Endometrial microvascular endothelial cells (primary cell): ENCODE results near the gene TXLNB. TPM values are rescaled to one million over a fixed set of nuclear protein-coding genes. Genes with fewer than 3 reads are reported as not detected.
"Not testable (repeated sequence)": the region's sequence is repeated elsewhere in the genome, so short reads cannot be mapped to it uniquely, and the experiment has no call there.

Experiments
- in situ Hi-C: cut with HindIII; loops from 2 replicates; pipeline ENCODE4 v1.10.0; 2017; ENCODE audit warnings: low sequenced_read_pairs, low pct_unique_long_range_greater_than_20kb; ENCODE audit errors: inconsistent ontology term
- total RNA-seq: library from RNA; depleted of rRNA; stranded (reverse); fragments of >200 nt; gene quantifications from one replicate; pipeline ENCODE4 v1.2.3, GENCODE V29; 2015; ENCODE audit errors: inconsistent ontology term

Gene TXLNB
- total RNA-seq, 1 donor from 2014 or later, result 0.74 TPM

DNA sequence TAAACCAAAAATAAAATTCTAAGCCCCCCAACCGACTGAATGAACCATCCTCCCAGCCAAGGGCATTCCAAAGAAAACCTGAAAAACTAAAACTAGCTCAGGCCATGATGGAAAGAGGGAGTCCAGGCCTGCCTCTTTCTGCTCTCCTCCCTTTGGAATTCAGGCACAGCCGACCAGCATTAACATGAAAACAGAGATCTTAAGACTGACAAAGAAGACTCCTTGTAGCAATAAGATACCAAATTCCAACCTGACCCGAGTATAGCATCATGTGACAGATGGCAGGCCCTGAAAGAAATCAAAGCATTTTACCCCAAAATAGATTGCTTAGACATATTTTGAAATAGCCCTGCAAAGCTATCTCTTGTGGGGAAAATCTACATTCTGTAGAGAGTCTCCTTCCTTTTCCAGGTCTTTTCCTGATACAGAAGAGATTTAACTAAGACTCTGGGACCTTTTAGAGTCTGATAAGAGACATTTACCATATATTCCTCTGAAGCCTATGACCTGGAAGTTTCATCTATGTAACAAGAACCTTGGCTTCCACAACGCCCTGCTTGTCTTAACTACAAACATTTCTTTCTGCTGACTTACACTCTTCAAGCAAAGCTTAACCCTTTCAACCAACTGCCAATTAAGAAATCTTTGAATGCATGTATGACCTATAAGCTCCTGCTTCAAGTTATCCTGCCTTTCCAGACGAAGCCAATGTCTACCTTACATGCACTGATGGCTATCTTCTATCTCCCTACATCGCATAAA, 22.2 kb upstream of the TXLNB start:
- in situ Hi-C loops, result no loop called here

DNA sequence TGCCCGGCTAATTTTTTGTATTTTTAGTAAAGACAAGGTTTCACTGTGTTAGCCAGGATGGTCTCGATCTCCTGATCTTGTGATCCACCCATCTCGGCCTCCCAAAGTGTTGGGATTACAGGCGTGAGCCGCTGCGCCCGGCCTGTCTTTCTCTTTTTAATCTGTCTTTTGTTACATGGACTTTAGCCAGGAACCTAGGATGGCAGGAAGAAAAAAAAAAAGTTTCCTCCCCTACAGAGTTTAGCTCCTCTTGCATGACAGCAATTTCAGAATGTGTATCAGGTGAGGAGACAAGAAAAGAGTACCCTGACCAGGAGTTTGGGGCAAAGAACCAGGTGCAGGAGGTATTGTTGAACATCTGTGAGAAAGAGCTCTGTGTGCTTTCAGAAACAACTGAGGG, 21.4 kb upstream of the TXLNB start:
- in situ Hi-C loops, result no loop called here

DNA sequence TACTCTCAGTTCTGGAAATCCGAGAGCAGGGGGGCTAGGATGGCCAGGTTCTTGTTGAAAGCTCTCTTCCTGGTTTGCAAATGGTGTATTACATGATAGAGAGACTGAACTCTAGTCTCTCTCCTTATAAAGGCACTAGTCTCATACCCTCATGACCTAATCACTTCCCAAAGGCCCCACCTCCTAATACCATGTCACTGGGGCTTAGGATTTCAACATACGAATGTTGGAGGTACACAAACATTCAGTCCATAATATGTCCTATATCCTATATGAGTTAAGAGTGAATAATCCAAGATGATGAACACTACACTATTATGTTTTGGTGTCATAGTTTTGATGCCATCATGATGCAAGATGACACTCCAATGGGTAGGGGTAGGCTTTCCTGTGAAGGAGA, 20.0 kb upstream of the TXLNB start:
- in situ Hi-C loops, result no loop called here

DNA sequence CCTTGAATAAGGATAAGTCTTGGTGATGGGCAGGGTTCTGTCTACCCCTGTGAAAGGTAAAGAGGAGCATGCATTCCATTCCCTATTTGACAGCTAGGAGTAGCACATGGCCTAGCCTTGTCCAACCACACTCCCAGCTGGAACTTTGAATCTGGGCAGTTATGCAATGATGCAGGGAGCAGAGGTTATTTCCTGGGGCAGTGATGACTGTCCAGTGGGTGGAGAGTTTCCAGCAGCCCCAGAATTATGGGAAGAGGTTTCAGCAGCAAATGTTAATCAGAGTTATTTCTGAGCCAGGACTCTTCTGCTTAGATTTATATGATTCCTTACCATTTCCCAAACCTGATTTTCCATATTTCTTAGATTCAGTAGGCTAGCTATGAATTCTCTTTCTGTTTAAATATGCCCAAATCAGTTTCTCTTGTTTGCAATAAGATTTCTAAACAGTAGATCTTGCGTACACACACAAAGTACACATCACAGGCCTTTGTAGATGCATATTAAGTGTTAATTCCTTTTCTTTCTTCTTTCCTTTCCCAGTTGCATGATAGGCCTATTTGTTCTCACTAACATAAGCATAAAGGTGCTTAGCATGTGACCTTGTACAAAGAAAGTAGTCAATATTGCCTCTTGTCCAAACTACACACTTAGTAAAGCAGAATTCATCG, 17.3 kb upstream of the TXLNB start:
- in situ Hi-C loops, result no loop called here

DNA sequence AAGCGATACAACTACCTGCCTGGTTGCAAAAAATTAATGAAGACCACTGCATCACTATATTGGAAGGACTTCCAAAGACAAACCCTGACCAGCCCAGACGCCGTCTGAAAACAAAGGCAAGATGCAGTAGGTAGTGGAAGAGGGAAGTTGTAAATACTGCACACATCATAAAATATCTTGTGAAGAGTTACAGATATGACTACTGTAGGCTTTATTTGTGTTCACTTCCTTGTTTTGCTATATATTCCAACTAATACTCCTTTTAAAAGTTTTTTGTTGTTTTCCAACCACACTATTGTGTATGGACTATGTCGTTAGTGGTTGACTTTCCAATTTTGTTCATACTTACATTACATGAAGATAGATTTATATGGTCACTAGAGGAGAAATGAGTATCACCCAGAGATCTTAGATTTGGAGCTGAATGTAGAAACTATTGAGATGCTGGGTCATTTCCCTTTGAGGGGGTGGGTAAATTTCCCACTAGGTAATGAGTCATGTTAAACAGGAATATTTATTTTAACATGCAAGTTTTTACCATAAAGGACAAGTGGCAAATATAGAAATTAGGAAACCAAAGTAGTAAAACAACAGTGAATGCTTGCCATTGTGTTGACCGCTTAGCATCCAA, 16.6 kb upstream of the TXLNB start:
- in situ Hi-C loops, result no loop called here

DNA sequence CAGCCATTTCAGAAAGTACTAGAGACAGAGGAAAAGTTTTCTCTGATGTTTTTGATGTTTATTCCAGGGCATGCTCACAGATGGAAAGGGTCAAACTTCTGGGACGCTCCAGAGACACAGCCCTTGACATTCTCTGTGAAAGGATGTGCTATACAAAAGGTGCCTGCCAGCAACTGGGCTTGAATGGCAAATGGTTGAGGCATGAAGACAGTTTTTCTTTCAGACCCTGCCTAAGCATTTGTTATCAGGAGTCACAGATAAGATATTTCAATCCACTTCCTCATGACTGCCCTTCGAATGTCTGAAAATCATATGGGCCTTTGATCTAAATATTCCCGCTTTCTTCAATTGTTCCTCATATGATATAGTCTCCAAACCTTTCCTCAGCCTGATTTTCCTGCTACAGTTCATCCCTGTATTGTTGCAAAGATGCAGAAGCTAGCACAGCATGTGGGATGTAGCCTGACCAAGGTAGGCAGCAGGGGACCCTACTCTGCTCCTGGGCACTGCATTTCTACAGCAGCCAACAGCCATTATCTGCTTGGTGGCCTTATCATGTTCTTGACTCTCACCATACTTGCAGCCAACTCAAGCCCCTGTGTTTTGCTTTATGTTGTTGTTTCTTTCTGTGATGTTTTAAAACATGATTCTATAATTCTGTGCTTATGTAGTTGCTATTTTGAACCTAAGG, 14.6 kb upstream of the TXLNB start:
- in situ Hi-C loops, result no loop called here

DNA sequence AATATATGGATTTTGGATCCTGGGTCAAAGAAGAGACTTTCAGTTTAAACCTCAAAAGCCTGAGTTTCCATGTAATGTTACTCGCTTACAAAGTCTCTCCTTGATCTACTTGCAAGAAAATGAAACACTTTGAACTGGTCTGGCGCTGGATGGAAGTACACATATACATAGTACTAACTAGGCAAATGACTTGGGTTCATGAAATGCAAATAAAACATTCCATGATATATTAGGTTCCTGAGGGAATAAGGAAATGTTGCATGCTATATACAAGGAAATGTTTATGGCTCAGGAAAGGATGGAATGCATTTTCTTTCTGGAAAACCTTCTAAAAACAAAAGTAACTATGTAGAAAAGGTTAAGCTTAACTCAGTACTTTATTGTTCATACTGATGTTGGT, 11.4 kb upstream of the TXLNB start:
- in situ Hi-C loops, result no loop called here

DNA sequence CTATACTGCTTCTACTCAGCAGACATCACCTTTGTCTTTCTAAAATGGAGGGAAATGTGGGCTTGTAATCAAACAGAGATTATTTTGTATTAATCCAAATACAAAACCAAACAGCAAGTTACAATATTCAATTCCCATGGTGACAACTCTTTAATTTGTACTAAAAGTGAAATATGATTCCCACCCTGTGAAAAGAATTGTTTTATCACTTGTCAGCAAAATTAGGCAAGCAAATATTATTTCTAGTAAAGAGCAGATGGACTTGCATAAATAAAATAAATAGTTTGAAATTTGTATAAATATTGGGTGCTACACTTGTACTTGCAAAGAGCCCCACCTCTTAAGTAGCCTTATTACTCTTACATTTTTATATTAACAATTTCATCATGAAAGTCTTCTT, 6.1 kb upstream of the TXLNB start:
- in situ Hi-C loops, result no loop called here

DNA sequence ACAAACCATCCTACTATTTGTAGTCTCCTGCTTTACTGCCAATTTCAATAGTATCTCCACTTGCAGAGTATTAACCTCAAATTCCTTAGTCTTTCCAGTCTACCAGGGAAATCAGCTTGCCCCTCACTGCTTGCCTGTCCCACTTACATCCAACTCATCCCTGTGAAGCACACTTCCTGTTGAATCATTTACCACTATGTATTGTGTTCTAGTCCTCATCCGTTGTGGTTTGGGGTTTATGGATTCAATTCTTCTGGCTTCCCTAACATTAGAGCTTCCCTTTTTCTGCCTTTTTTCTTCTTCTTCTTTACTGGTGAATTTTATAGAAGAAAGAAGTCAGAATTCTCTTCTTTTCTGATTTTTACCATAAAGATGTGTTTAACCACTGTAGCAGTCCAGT, 5.1 kb upstream of the TXLNB start:
- in situ Hi-C loops, result no loop called here

DNA sequence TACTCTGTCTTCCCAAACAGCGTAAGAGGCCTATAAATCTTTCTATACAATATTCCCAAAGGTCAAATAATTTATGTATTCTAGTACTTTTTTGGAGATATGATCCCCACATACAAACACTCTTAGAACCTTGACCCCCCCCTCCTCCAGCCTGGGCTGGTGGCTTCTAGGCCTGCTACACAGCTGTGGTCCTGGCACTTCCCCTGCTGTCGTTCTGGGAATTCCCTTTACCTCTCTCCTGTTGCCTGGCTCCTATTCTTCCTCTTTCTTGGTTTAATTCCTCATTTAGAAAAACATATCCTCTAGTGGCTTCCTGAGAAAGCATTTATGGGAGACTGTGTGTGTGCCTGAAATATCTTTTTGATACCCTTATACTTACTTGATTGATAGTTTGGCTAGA, 4.1 kb upstream of the TXLNB start:
- in situ Hi-C loops, result no loop called here

DNA sequence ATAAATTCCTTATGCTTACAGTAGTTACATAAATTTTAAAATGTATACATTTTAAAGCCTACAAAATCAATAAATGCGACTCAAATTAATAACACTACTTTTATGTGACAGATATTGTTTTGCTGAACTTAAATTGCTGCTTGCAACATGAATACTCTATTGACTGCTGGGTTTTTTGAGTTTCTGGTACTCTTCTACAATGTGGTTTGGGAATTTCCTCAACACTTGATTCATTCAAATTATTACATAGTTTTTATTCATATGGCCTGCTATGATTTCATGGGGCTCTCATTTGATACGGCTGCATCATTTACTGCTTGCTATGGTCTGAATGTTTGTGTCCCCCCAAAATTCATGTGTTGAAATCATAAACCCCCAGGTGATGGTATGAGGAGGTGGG, 2.3 kb upstream of the TXLNB start:
- in situ Hi-C loops, result no loop called here

DNA sequence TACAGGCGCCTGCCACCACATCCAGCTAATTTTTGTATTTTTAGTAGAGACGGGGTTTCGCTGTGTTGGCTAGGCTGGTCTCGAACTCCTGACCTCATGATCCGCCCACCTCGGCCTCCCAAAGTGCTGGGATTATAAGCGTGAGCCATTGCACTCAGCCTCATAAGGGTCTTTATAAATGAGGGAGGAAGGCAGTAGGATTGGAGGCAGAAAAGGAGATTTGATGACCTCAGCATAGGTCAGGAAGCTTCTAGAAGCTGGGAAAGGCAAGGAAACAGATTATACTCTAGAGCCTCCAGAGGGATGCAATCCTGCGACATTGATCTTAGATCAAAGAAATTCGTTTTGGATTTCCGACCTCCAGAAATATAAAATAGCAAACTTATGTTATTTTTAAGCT, 1.4 kb upstream of the TXLNB start:
- in situ Hi-C loops, result not testable (repeated sequence)

DNA sequence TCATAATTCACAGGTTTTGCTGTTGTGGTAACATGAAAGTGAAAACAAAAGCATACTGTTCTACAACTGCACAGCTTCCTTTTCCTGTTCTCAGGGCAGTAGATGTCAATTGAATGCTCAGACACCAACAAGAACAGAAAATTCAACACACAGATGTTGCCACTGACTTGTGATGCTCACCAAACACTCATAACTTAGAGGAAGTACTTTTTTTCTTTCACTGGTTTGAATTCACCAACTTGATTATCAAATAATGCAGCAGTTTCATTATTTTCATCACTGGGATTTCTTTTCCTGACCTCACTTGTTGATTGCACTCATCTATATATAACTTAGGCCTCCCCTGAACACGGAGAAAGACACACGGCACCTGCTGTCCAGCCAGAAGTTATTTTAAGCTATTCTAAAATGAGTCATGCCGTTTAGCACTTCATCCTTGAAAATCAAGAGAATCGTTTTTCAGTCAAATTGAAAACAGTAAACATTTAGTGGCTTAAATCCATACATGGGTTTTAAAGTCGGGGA, 949 bp downstream of the TXLNB start:
- in situ Hi-C loops, result no loop called here

DNA sequence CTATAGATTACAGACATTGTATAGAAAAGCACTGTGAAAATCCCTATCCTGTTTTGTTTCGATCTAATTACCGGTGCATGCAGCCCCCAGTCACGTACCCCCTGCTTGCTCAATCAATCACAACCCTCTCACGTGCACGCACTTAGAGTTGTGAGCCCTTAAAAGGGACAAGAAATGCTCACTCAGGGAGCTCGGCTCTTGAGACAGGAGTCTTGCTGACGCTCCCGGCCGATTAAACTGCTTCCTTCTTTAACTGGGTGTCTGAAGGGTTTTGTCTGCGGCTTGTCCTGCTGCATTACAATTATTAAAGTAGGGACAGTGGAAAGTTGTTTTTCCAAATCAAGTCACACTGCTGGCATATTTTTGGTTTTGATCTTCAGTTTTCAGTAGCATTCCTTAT, 2.6 kb downstream of the TXLNB start:
- in situ Hi-C loops, result no loop called here

DNA sequence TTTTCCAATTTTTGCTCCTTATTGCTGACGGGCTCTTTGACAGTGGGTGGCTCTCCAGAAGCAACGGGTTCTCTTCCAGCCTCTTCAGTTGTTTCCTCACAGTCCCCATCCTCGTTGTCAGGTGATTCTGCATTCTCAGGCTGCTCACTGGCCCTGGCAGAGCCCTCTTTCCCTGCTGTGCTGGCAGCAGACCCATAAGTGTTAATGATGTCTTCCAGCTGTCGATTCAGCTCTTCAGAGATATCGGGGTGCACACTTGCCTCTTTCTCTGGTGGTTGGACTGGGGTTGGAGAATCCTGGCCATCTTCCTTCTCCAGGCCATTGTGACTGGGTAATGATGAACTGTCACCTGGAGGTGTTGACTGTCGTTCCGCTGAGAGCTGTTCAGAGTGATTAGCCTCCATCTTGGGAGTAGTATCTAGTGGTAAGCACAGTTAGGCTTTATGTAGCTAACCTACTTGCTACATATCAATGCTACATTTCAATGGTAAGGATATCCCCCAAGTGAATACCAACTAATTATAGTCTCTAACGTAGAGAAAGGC, 3.2 kb downstream of the TXLNB start:
- in situ Hi-C loops, result no loop called here

DNA sequence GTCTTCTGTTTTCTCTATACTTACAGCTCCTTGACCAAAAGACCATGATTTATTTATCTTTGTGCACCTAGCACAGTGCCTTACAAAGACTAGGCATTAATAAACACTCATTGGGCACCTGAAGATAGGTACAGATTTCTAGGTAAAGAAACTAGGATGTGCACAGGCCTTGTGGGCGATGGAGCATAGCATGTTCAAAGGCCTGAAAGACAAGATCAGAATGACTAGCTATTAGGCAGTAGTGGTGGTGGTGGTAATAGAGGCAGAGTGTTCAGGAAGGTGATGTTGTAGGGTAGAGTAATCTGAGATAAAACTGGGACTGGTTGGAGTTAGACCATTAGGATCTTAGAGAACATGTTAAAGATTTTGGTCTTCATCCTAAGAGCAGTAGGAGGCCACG, 3.9 kb downstream of the TXLNB start:
- in situ Hi-C loops, result no loop called here

DNA sequence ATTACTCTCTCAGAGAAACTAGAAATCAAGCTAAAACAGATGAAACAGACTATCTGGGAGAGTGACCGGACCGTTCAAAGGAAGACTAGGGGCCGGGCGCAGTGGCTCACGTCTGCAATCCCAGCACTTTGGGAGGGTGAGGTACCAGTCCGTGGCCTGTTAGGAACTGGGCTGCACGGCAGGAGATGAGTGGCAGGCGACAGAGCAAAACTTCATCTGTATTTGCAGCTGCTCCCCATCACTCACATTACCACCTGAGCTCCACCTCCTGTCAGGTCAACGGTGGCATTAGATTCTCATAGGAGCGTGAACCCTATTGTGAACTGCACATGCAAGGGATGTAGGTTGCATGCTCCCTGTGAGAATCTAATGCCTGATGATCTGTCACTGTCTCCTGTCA, 5.4 kb downstream of the TXLNB start:
- in situ Hi-C loops, result not testable (repeated sequence)

DNA sequence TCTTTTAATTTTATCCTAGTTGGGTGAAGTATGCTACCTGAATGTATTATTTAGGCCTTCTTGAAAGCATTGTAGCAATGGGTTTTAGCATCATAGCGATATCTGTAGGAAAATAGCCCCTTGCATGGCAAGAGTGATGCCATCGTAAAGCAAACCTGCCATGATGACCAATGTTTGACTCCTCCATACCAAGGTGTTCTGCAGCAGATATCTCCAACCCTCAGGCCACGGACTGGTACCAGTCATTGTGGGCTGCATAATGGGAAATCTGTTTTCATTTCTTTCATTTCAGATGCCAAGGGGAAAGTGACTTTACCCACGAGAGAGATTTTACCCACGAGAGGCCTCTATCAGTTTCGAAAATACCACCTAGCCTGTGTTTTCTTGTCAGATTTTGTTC, 6.2 kb downstream of the TXLNB start:
- in situ Hi-C loops, result no loop called here

DNA sequence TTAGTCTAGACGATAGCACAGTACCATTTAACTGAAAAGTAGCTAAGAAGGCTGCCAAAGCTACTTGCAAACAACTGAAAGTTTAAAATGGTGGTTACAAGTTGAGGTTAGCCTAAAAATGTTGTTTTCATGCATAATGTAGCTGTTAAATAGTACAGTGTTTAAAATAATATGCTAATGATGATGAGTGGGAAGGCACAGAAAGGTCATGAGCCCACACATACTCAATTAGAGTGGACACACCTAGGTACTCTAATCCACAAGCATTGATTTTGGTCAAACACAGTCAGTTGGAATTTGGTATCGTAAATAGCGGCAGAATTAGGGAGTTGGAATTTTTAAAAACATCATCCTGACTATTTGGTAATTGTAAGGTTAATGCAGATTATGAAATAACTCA, 7.0 kb downstream of the TXLNB start:
- in situ Hi-C loops, result no loop called here
